ENCODE data around the gene THOC5.
"Not testable (repeated sequence)": the region's sequence is repeated elsewhere in the genome, so short reads cannot be mapped to it uniquely, and the experiment has no call there.

The THOC5 gene

GRCh38 chr22:29587938-29588699 lies 34.6 kb upstream of the THOC5 start:
- H3K4me3 ChIP-seq (ENCODE audit: low read depth, low read length), result no peak overlapping the region
- TF ChIP-seq CTCF (IDR thresholded peaks at IDR 0.05; ENCODE audit: low read depth, low read length), result no peak
- H3K27ac ChIP-seq, result no peak overlapping the region
- no peaks in the 10 kb centered on the region for H3K9me3 ChIP-seq (ENCODE audit: severe bottlenecking)
- no peaks in the 10 kb centered on the region for H3K36me3 ChIP-seq
- H3K27me3 ChIP-seq (ENCODE audit: insufficient read depth, low read depth, severe bottlenecking), result no peaks in the 10 kb centered on the region
- no peak for DNase-seq

GRCh38 chr22:29586193-29586705 lies 32.7 kb upstream of the THOC5 start:
- not testable (repeated sequence) for H3K4me3 ChIP-seq (ENCODE audit: low read depth, low read length); H3K27me3 ChIP-seq (ENCODE audit: insufficient read depth, low read depth, severe bottlenecking); DNase-seq

DNA sequence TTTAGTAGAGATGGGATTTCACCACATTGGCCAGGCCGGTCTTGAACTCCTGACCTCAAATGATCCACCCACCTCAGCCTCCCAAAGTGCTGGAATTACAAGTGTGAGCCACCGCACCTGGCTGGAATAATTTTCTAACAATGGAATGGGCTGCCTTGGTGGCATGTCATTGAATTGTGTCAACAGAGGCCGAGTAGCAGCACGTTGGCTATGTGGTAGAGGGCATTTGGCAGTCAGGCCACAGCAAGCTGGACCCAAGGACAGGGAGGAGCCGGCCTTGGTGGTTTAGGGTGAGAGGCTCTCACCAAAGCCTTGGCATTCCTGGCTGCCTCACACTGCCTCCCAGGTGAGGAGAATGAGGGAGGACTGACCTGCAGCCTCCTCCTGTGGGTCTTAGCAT lies 31.4 kb upstream of the THOC5 start:
- Histone ChIP-seq H3K27ac (no peak overlapping the region), H3K9me3 (ENCODE audit: severe bottlenecking) (no peaks in the 10 kb centered on the region), H3K27me3 (ENCODE audit: insufficient read depth, low read depth, severe bottlenecking) (no peaks in the 10 kb centered on the region), H3K36me3 (no peaks in the 10 kb centered on the region; the same call in 1 of the 2 replicates), H3K4me3 (ENCODE audit: low read depth, low read length) (no peak overlapping the region)
- no peak for DNase-seq
- no peak for TF ChIP-seq CTCF (IDR thresholded peaks at IDR 0.05; ENCODE audit: low read depth, low read length)

More at GRCh38 chr22:29586193-29586705, 32.7 kb upstream of the THOC5 start:
- H3K9me3 ChIP-seq (ENCODE audit: severe bottlenecking); H3K36me3 ChIP-seq; H3K27ac ChIP-seq: not testable (repeated sequence)

- no peak for TF ChIP-seq CTCF (IDR thresholded peaks at IDR 0.05; ENCODE audit: low read depth, low read length)
- no peaks in the 10 kb centered on the region for H3K9me3 ChIP-seq (ENCODE audit: severe bottlenecking)
- no peak overlapping the region for H3K4me3 ChIP-seq (ENCODE audit: low read depth, low read length)
- H3K27me3 ChIP-seq (ENCODE audit: insufficient read depth, low read depth, severe bottlenecking), result no peaks in the 10 kb centered on the region
- no peak for DNase-seq
- no peak overlapping the region for H3K27ac ChIP-seq
- peaks cover 4% of the 10 kb centered on the region for H3K36me3 ChIP-seq
Observed at GRCh38 chr22:29581799-29582198, 28.2 kb upstream of the THOC5 start.

DNA sequence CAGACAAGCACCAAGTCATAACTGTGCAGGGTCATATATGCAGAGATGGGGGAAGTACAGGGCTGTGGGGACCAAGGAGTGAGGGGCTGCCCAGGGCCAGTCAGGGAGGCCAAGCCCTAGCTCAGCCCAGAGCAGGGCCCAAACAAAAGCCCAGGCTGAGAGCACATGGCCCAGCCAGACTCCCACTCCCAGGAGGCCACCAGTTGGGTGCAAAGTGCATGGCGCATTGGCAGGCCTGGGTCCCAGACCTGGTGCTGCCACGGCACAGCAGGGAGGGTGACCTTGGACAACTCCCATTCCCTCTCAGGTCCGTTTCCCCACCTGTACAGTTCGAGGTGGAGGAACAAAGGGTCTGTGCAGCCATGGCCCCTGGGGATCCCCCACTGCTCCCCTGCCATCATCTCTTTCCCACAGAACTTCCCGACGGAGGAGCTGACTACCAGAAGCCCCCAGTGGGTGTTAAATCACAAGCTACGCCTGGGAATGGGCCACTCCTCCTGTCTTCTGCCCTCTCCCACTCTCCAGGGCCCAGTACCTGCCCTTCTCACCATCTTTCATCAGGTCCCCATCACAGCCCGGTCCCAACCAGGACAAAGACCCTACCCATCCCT lies 26.7 kb upstream of the THOC5 start:
- Histone ChIP-seq H3K4me3 (ENCODE audit: low read depth, low read length) (peak overlapping the region; percentile 68), H3K36me3 (peaks cover 4% of the 10 kb centered on the region), H3K27ac (peak overlapping the region; percentile 62), H3K9me3 (ENCODE audit: severe bottlenecking) (no peaks in the 10 kb centered on the region), H3K27me3 (ENCODE audit: insufficient read depth, low read depth, severe bottlenecking) (no peaks in the 10 kb centered on the region)
- no peak for TF ChIP-seq CTCF (IDR thresholded peaks at IDR 0.05; ENCODE audit: low read depth, low read length)
- DNase-seq, result no peak

DNA sequence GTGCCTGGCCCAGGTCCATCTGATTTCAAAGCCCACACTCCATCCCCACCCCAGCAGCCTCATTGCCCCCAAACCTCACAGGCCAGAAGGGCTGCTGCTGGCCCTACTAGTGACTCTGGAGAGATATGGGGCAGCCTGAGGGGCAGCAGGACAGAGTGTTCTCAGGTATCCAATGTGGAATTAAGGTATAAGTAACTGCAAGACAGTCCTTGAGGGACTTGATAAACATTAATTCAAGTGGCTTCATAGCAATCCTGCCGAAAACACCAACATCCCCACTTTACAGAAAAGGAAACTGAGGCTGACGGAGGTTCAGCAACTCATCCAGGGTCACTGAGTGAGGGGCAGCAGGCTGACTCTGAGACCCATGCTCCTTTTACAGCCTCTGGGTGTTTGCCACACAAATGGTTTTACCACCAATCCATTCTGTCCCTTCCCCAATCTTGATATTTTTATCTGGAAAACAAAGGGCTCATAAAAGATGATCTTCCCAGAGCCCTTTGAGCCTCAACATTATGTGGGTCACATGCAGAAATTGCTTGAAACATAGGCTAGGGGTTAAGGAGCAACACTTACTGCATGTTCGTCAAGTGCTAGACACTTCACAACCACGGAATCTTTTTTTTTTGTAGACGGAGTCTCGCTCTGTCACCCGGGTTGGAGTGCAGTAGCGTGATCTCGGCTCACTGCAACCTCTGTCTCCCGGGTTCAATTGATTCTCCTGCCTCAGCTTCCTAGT lies 25.1 kb upstream of the THOC5 start:
- Histone ChIP-seq H3K27me3 (ENCODE audit: insufficient read depth, low read depth, severe bottlenecking) (no peaks in the 10 kb centered on the region), H3K9me3 (ENCODE audit: severe bottlenecking) (no peaks in the 10 kb centered on the region), H3K36me3 (peaks cover 4% of the 10 kb centered on the region), H3K4me3 (ENCODE audit: low read depth, low read length) (no peak overlapping the region), H3K27ac (no peak overlapping the region)
- no peak for TF ChIP-seq CTCF (IDR thresholded peaks at IDR 0.05; ENCODE audit: low read depth, low read length)
- no peak for DNase-seq

All from WERI-Rb-1 (cell line).